ENCODE measurements around the gene PSMB7.

- TF ChIP-seq CTCF (conservative IDR thresholded peaks at IDR 0.05; ENCODE audit: low read length) (no peak), EZH2phosphoT487 (IDR thresholded peaks at IDR 0.05; ENCODE audit: borderline replicate concordance, low read depth, low read length) (no peak)
Measured at GRCh38 chr9:124453586-124454191, 38.4 kb upstream of the PSMB7 start.
